Measurements from ENCODE around the gene GCGR. TPM values are rescaled to one million over a fixed set of nuclear protein-coding genes. Genes with fewer than 3 reads are reported as not detected.

The GCGR gene
- total RNA-seq, 1 experiment from 2014 or later, result 1.4 TPM

DNA sequence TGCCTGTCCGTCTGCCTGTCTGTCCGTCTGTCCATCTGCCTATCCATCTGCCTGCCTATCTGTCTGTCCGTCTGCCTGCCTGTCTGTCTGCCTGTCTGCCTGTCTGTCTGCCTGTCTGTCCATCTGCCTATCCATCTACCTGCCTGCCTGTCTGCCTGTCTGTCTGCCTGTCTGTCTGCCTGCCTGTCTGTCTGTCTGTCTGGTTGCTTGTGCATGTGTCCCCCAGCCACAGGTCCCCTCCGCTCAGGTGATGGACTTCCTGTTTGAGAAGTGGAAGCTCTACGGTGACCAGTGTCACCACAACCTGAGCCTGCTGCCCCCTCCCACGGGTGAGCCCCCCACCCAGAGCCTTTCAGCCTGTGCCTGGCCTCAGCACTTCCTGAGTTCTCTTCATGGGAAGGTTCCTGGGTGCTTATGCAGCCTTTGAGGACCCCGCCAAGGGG is 5.6 kb downstream of the GCGR start:
- CTCF ChIA-PET, result interaction anchor here (0.5 to 3.8 kb wide), 2 partner anchors 11 to 543 kb away, joined by 3 to 18 read pairs; no protein-coding TSS in a partner anchor
- H3K36me3 Mint-ChIP-seq, result no peaks in the 10 kb centered on the region
- no peak for DNase-seq (ENCODE audit: low spot score)
- no peaks in the 10 kb centered on the region for H3K4me1 Mint-ChIP-seq
- TF ChIP-seq FOXP1 (CRISPR knock-in tag; IDR thresholded peaks at IDR 0.05; ENCODE audit: borderline replicate concordance), result no peak
- TF ChIP-seq ZNF423 (CRISPR knock-in tag; IDR thresholded peaks at IDR 0.05), result no peak
- no peak for TF ChIP-seq GRHL2 (CRISPR knock-in tag; IDR thresholded peaks at IDR 0.05; ENCODE audit: insufficient replicate concordance, severe bottlenecking)
- TF ChIP-seq OVOL2 (CRISPR knock-in tag; IDR thresholded peaks at IDR 0.05; ENCODE audit: borderline replicate concordance), result no peak
- no peak for TF ChIP-seq ZNF121 (CRISPR knock-in tag; IDR thresholded peaks at IDR 0.05)
- no peak for TF ChIP-seq ZNF671 (CRISPR knock-in tag; IDR thresholded peaks at IDR 0.05)
- TF ChIP-seq AR (CRISPR knock-in tag; IDR thresholded peaks at IDR 0.05), result no peak
- TF ChIP-seq, protein P1, sequence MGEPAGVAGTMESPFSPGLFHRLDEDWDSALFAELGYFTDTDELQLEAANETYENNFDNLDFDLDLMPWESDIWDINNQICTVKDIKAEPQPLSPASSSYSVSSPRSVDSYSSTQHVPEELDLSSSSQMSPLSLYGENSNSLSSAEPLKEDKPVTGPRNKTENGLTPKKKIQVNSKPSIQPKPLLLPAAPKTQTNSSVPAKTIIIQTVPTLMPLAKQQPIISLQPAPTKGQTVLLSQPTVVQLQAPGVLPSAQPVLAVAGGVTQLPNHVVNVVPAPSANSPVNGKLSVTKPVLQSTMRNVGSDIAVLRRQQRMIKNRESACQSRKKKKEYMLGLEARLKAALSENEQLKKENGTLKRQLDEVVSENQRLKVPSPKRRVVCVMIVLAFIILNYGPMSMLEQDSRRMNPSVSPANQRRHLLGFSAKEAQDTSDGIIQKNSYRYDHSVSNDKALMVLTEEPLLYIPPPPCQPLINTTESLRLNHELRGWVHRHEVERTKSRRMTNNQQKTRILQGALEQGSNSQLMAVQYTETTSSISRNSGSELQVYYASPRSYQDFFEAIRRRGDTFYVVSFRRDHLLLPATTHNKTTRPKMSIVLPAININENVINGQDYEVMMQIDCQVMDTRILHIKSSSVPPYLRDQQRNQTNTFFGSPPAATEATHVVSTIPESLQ (CRISPR knock-in tag; IDR thresholded peaks at IDR 0.05), result no peak
- TF ChIP-seq, protein P2, sequence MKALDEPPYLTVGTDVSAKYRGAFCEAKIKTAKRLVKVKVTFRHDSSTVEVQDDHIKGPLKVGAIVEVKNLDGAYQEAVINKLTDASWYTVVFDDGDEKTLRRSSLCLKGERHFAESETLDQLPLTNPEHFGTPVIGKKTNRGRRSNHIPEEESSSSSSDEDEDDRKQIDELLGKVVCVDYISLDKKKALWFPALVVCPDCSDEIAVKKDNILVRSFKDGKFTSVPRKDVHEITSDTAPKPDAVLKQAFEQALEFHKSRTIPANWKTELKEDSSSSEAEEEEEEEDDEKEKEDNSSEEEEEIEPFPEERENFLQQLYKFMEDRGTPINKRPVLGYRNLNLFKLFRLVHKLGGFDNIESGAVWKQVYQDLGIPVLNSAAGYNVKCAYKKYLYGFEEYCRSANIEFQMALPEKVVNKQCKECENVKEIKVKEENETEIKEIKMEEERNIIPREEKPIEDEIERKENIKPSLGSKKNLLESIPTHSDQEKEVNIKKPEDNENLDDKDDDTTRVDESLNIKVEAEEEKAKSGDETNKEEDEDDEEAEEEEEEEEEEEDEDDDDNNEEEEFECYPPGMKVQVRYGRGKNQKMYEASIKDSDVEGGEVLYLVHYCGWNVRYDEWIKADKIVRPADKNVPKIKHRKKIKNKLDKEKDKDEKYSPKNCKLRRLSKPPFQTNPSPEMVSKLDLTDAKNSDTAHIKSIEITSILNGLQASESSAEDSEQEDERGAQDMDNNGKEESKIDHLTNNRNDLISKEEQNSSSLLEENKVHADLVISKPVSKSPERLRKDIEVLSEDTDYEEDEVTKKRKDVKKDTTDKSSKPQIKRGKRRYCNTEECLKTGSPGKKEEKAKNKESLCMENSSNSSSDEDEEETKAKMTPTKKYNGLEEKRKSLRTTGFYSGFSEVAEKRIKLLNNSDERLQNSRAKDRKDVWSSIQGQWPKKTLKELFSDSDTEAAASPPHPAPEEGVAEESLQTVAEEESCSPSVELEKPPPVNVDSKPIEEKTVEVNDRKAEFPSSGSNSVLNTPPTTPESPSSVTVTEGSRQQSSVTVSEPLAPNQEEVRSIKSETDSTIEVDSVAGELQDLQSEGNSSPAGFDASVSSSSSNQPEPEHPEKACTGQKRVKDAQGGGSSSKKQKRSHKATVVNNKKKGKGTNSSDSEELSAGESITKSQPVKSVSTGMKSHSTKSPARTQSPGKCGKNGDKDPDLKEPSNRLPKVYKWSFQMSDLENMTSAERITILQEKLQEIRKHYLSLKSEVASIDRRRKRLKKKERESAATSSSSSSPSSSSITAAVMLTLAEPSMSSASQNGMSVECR (CRISPR knock-in tag; IDR thresholded peaks at IDR 0.05; ENCODE audit: borderline replicate concordance), result no peak
- TF ChIP-seq, protein P3, sequence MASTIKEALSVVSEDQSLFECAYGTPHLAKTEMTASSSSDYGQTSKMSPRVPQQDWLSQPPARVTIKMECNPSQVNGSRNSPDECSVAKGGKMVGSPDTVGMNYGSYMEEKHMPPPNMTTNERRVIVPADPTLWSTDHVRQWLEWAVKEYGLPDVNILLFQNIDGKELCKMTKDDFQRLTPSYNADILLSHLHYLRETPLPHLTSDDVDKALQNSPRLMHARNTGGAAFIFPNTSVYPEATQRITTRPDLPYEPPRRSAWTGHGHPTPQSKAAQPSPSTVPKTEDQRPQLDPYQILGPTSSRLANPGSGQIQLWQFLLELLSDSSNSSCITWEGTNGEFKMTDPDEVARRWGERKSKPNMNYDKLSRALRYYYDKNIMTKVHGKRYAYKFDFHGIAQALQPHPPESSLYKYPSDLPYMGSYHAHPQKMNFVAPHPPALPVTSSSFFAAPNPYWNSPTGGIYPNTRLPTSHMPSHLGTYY (CRISPR knock-in tag; IDR thresholded peaks at IDR 0.05), result no peak
- no peak for TF ChIP-seq ELF4 (CRISPR knock-in tag; IDR thresholded peaks at IDR 0.05; ENCODE audit: low read depth)
- TF ChIP-seq, protein P4, sequence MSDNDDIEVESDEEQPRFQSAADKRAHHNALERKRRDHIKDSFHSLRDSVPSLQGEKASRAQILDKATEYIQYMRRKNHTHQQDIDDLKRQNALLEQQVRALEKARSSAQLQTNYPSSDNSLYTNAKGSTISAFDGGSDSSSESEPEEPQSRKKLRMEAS (CRISPR knock-in tag; IDR thresholded peaks at IDR 0.05), result no peak
- TF ChIP-seq, protein P5, sequence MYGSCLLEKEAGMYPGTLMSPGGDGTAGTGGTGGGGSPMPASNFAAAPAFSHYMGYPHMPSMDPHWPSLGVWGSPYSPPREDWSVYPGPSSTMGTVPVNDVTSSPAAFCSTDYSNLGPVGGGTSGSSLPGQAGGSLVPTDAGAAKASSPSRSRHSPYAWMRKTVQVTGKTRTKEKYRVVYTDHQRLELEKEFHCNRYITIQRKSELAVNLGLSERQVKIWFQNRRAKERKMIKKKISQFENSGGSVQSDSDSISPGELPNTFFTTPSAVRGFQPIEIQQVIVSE (CRISPR knock-in tag; IDR thresholded peaks at IDR 0.05; ENCODE audit: borderline replicate concordance), result no peak
- TF ChIP-seq ZMAT4 (CRISPR knock-in tag; IDR thresholded peaks at IDR 0.05), result no peak
- TF ChIP-seq USF2 (CRISPR knock-in tag; IDR thresholded peaks at IDR 0.05), result no peak
- no peak for TF ChIP-seq RORB (CRISPR knock-in tag; IDR thresholded peaks at IDR 0.05)
- POLR2A ChIA-PET, result interaction anchor here (0.5 kb wide), 1 partner anchor 22 kb away, joined by 3 read pairs; no protein-coding TSS in a partner anchor
- no peak overlapping the region for H3K4me3 Mint-ChIP-seq
- no peak overlapping the region for H3K27ac Mint-ChIP-seq
- H3K27me3 Mint-ChIP-seq (ENCODE audit: low read depth), result peaks cover 23% of the 10 kb centered on the region
- ATAC-seq, result no peak
- no peaks in the 10 kb centered on the region for H3K9me3 Mint-ChIP-seq

Data from WTC11 (cell line).